NT2/D1 (cell line): ENCODE measurements around the gene PPP1R15A.

ENCODE experiments used
- SUZ12 ChIP-seq: IDR thresholded peaks from 2 replicates; pipeline ENCODE4 v1.6.1; 2011; ENCODE audit not compliant: insufficient read length, insufficient read depth; ENCODE audit errors: extremely low read depth
- YY1 ChIP-seq: IDR thresholded peaks from 2 replicates; pipeline ENCODE4 v1.6.1; 2011; ENCODE audit not compliant: insufficient read length, insufficient read depth
- ZNF274 ChIP-seq: IDR thresholded peaks from 2 replicates; pipeline ENCODE4 v1.6.1; 2011; ENCODE audit warnings: mild to moderate bottlenecking, low read depth, low read length

- TF ChIP-seq ZNF274 (no peak), SUZ12 (no peak), YY1 (no peak)
Measured at GRCh38 chr19:48862827-48863226, 9.4 kb upstream of the PPP1R15A start.
